ENCODE results near the gene RAET1E.
"Not testable (repeated sequence)": the region's sequence is repeated elsewhere in the genome, so short reads cannot be mapped to it uniquely, and the experiment has no call there.

Gene RAET1E

DNA sequence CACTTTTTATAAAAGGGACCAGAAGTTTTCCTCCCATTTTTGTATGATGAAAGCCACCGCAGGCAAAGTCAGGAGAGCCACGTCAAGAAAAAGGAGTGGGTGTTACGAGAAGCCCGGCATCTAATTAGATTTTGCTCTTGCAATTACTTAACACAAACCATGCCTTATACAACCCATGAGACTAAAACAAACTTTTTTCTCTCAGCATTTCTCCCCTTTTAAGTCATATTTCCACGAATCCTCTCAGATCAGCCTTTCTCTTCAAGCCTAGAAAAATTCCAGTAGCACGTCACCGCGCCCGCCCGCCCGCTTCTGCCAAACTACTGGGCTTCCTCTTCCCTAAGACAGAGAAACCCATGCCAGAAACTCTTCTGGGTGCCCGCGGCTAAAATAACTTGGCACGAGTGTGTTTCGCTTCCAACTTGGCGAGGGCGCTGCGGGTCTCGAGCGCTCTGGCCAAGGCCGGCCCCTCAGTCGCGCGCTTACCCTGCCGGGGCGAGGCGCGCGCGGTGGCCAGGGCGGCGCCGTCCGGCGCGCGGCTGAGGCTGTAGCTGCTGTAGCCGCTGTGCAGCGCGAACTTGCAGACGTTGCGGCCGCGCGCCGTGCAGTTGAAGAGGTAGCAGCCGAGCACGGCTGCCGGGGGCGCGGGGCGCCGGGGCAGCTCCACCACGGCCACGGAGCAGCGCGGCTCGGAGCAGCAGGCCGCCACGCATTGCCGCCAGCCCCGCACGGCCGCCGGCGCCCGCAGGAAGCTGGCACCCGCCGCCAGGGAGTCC, 34.8 kb downstream of the RAET1E start:
- DNase-seq (ENCODE audit: low read depth in 3 of 3) = peak in 1 of 3 experiments; percentile 42

DNA sequence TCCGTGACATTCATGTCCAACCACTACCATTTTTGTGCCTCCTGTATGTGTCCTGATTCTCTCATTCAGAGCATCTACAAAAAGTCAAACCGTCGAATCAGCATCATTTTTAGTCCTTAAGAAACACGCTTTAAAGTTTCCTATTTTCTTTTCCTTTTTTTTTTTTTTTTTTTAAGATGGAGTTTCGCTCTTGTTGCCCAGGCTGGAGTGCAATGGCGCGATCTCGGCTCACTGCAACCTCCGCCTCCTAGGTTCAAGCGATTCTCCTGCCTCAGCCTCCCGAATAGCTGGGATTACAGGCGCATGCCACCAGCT, 35.5 kb downstream of the RAET1E start:
- DNase-seq (ENCODE audit: low read depth in 3 of 3) = not testable (repeated sequence)

DNA sequence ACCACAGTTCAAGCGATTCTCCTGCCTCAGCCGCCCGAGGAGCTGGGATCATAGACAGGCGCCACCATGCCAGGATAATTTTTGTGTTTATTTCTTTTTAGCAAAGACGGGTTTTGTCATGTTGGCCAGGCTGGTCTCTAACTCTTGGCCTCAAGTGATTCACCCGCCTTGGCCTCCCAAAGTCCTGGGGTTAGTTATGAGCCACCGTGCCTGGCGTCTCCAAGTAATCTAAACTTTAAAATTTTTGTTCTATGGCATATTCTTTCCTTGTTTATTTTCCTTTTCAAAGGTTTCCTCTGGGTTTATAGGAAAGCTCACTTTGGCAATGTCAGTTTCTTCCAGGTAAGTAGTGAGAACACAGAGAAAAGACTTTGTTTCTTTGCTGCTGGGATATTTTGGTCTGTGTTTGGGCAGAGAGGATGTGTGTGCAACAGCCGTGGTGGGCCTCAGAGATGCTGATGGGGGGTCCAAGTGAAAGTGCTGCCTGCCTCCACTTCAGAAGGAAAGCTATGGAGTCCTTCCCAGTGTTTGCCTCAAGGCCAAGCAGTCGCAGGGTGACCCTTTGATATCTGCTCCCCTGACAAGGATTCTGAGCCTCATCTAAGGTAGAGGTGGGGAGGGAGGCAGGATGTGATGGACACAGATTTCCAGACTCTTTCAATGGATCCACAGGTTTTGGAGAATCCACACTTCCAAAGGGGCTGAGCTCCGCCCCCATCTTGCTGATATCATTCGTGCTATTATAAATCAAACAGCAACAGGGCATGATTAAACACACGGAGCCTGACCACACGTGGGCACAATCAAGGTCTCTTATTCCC, 36.1 kb downstream of the RAET1E start:
- DNase-seq (ENCODE audit: low read depth in 3 of 3) = no peak

DNA sequence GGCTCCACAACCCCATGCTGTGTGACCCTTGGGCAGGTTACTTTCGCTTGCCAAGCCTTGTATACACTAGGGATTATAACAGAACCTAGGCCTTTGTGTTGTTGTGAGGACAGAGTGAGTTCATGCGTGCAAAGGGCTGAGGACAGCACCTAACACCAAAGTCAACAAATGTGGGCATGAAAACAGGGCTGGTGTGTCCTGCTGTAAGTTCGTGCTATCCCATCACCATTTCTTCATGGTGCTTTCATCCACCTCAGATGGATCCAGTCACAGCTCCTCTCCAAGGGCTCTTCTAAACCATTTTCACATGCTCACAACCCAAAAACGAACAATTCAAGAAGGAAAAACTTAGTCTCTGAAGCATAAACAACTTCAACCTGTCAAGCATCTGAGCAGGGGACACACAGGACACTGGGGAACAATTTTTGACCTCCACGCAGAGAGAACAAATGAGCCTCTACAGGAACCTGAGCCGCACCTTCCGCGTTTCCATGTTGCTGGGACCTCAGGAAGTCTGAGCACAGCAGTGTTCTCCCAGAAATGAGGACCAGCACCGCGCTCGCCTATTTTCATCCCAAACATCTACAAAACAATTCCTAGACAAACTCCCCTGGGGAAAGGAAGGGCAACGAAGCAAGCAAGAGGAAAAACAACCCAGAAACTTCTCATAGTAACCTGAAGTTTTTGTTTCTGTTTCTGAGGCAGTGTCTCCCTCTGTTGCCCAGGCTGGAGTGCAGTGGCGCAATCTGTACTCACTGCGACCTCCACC, 36.9 kb downstream of the RAET1E start:
- DNase-seq (ENCODE audit: low read depth in 3 of 3) = no peak

DNA sequence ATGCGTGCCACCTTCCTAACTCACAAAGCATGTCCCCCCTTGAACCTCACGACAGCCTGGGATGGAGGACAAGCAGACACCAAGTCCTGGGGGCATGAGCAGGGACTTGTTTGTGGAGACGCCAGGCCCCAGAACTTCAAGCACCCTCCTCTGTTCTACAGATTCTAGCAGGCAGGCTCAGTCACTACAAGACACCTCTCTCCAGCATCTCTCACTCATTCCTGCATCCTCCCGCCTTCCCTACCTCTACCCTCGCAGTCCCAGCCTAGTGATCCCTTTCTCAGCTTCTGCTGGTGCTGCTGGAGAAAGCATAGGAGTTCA, 37.4 kb downstream of the RAET1E start:
- DNase-seq (ENCODE audit: low read depth in 3 of 3) = no peak

DNA sequence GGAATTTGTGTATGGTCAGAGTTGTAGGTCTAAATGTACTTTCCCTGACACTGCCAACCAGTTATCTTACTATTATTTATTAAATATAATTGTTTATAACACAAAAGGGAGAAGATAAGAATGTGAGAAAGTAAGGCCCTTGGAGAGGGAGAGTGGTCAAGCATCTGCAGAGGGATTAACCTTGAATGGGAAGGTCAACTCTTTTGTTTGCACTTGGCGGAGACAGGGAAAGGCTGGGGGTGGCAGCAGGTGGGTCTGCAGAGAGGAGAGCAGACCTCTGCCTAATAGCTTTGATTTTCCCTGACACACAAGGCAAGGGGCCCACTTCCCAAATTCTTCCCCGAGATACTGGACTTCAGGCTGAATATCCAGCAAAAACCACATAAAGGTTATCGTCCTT, 38.0 kb downstream of the RAET1E start:
- DNase-seq (ENCODE audit: low read depth in 3 of 3) = no peak

DNA sequence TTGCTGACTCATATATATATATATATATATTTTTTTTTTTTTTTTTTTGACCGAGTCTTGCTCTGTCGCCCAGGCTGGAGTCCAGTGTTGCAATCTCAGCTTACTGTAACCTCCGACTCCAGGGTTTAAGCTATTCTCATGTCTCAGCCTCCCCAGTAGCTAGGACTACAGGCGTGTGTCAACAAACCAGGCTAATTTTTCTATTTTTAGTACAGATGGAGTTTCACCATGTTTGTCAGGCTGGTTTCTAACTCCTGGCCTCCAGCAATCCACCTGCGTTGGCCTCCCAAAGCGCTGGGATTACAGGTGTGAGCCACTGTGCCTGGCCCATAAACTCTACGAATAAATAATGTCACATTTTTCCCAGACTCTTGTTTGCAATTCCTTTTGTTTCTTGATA, 38.5 kb downstream of the RAET1E start:
- no peak for DNase-seq (ENCODE audit: low read depth in 3 of 3)

DNA sequence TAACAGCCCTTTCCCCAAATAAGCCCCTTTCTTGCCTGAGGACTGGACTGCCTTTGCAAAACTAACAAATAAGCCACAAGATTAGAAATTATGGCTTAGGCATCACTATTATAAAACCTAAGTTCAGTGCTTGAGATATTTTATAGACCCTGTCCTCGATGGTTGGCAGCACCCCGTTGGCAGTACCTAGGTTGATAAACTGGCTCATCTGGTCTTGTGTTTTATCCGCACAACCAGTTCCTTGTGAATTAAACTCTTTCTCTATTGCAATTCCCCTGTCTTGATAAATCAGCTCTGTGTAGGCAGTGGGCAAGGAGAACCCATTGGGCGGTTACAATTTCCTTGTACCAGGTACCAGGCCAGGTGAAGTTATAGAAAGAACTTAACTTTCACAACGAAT, 40.4 kb downstream of the RAET1E start:
- DNase-seq (ENCODE audit: low read depth in 3 of 3) = no peak

DNA sequence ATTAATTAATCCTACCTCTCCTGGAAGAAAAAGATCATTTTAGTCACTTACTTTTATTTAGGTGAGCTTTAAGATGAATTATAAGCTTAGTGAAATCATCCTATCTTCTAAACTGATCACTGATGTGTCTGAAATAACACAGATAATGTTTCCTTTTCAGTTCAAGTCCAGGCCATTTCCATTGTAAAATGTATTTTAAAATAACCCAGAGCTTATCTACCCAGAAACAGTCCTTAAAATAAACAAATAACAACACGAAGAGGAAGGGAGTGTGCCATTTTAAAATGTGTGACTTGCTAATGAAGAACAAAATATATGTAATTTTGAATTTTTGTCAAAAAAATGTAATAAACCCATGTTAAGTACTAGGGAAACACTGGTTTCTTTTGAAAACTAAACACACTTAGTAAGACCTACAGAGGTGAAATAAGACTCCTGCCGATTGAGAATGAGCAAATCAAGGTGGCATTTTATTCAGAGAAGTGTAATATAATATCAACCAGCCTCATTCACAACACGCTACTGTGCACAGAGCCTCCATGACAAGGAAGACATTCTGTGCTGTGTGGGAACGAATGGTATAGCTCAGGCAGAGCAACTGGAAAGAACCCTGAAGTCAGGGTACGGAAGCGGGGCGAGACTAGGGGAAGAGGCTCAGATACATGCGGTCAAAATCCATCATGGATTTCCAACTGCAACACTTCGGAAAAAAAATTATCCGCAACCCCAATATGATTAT, 41.5 kb downstream of the RAET1E start:
- no peak for DNase-seq (ENCODE audit: low read depth in 3 of 3)

DNA sequence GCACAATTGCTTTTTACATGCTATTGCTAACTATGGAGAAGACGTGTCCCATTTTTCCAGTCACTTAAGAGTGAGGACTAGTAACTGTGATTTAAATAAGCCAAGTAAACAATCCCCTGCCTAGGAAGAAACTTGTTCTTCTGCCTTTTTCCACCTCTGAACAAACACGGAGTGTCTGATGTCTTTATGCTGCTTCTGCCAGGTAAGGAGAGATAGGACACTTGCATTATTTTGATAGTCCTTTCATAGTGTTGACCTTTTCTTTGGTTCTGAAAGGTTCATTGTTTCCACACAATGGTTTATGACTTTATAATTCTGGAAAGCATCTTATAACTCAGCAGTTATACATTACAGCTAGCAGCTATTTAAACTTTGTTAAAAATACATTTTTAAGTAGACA, 42.2 kb downstream of the RAET1E start:
- no peak for DNase-seq (ENCODE audit: low read depth in 3 of 3)

DNA sequence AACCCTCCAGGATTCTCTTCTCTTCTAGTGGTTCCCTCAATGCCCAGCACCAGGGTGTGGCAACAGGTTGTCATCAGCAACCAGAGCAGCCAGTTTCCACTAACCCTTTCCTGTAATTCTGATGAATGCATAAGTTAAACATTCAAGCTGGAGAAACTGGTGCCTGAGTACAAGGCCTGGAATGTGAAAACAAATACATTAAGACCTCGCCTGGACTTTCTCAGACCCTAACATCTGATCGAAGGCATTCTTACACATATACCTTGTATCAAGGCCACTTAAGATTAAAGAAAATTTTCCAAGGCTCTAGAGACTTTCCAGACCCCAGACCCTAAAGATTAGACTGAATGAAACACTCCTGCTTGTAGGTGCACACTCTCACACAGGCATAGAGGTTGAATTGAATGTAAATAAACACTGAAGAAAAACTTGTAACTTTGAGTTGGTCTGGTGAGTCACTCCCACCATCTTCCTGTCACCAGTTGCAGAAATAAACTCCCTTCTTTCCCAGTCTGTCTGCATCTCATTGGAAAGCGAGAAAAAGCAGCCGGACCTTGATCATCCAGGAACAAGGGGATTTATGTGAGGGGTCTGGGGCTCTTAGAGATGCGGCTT, 42.8 kb downstream of the RAET1E start:
- no peak for DNase-seq (ENCODE audit: low read depth in 3 of 3)

DNA sequence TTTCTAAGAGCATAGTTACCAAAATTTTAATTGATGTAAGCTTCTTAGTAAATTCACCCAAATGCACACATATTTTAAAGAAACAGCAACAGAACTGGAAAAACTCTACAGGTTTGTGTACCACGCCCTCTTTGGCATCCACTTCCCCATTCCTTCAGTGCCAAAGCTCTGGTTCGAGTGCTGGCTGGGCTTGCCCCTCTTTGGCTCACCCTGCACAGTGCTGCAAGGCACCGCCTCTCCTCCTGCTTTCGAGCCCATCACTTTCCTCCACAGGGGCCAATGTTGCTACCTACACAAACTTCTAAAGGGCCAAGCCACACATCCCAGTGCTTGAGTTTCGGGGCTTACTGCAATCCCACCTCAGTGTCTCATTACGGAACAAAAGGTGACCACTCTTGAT, 43.4 kb downstream of the RAET1E start:
- no peak for DNase-seq (ENCODE audit: low read depth in 3 of 3)

DNA sequence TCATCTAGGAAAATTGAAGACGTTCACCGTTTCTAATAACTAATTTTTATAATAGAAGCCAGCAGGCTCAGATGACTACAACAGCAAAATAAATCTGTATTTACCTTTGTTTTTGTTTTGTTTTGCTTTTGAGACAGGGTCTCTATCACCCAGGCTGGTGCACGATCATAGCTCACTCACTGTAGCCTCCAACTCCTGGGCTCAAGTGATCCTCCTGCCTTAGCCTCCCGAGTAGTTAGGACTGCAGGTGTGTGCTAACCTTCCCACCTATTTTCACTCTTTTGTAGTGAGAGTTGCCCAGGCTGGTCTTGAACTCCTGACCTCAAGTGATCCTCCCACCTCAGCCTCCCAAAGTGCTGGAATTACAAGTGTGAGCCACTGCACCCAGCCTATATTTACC, 43.9 kb downstream of the RAET1E start:
- DNase-seq (ENCODE audit: low read depth in 3 of 3) = not testable (repeated sequence)

DNA sequence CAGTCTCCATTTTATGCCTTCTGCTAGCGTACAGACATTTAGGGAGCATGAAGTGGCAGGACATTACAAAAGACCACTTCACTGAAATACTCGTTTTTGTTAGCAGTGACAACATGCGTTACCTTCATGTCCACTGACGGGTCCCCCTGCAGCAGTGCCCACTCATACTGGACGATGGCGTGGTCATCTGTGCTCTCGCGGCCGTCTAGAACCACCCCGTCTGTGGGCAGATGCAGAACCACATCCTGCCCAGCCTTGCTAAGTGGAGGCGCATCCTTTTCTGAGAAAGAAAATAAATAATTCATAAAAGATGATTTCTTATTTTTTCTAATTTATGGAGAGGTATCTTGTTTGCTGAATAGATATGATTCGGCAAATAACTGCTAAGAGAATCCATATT, 45.0 kb downstream of the RAET1E start:
- no peak for DNase-seq (ENCODE audit: low read depth in 3 of 3)

DNA sequence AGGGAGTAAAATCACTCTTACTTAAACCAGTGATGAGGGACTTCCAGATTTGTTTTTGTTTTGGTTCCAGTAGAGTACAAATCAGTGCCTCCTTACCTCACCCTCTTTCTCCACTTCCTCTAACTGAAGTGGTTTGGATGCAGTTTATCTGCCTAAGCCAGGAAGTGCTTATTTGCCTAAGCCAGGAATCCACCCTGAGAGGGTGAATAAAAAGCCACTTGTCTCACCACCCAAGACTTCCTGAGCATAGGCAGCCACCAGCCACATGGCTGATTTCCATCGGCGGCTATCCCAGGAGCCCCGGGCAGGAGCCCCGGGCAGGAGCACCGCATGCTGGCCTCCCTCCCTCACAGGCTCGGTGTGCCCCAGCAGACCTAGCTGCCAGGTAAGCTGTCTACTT, 45.7 kb downstream of the RAET1E start:
- no peak for DNase-seq (ENCODE audit: low read depth in 3 of 3)

DNA sequence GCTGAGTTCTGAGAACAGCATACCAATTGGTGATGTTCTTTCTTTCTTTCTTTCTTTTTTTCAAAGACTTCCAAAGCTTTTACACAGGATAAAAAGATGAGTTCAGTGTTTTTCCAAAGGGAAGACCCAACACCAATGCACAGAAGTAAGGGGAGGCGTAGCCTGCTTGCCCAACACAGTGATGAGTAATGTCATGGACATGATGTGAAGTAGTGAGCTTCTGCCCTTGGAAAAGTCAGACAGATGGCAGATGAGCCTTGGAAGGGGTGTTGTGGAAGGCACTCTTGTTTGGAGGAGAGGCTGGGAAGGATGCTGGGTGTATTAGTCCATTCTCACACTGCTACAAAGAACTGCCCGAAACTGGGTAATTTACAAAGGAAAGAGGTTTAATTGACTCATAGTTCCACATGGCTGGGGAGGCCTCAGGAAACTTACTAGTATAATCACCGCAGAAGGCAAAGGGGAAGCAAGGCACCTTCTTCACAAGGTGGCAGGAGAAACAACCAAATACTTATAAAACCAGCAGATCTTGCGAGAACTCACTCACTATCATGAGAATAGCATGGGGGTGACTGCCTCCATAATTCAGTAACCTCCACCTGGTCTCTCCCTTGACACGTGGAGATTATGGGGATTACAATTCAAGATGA, 46.3 kb downstream of the RAET1E start:
- DNase-seq (ENCODE audit: low read depth in 3 of 3) = no peak

DNA sequence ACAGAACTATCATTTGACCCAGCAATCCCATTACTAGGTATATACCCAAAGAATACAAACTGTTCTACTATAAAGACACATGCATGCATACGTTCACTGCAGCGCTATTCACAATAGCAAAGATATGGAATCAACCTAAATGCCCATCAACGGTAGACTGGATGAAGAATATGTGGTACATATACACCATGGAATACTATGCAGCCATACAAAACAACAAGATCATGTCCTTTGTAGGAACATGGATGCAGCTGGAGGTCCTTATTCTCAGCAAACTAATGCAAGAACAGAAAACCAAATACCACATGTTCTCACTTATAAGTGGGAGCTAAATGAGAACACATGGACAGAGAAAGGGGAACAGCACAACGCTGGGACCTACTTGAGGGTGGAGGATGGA, 49.6 kb downstream of the RAET1E start:
- DNase-seq (ENCODE audit: low read depth in 3 of 3) = not testable (repeated sequence)
